Tibial nerve (tissue), 4 donors: ENCODE results near the gene DDX55. TPM values are rescaled to one million over a fixed set of nuclear protein-coding genes. Genes with fewer than 3 reads are reported as not detected.

Experiments used
- DNase-seq, 2 donors: peaks; one replicate each; pipeline ENCODE4 v3.0.0-alpha.2; 2019; ENCODE audit warnings: low spot score in 2 of 2
- H3K27ac ChIP-seq, 4 donors: fragments of 200-600 bp; sonication (generic) in 3 of 4; one replicate each; pipeline ENCODE4 v1.5.1; 2017 to 2019; ENCODE audit warnings: mild to moderate bottlenecking in 1 of 4
- H3K27me3 ChIP-seq, 2 donors: fragments of 200-600 bp; sonication (generic) in 1 of 2; one replicate each; pipeline versions ENCODE4 v1.5.1 to v1.6.0; 2017 to 2019
- H3K36me3 ChIP-seq, 3 donors: fragments of 200-600 bp; sonication (generic); one replicate each; pipeline ENCODE4 v1.5.1; 2018 to 2019
- H3K4me1 ChIP-seq, 4 donors: fragments of 200-600 bp; sonication (generic) in 3 of 4; one replicate each; pipeline ENCODE4 v1.5.1; 2017 to 2019
- H3K4me3 ChIP-seq, 4 donors: fragments of 200-600 bp; sonication (generic) in 3 of 4; one replicate each; pipeline ENCODE4 v1.5.1; 2017 to 2019; ENCODE audit warnings: mild to moderate bottlenecking in 1 of 4, moderate library complexity in 1 of 4
- H3K9me3 ChIP-seq, 4 donors: fragments of 200-600 bp; sonication (generic) in 3 of 4; one replicate each; pipeline ENCODE4 v1.5.1; 2017 to 2019
- EP300 ChIP-seq, 2 donors: sonication (generic); formaldehyde crosslinking; IDR thresholded peaks; one replicate each; pipeline ENCODE4 v1.6.1; 2017; ENCODE audit warnings: antibody characterized with exemption in 2 of 2, mild to moderate bottlenecking in 1 of 2
- POLR2A ChIP-seq, 2 donors: fragments of 450-650 bp; IDR thresholded peaks; one replicate each; pipeline ENCODE4 v1.6.1; 2017; ENCODE audit warnings: antibody characterized with exemption in 2 of 2, mild to moderate bottlenecking in 2 of 2, moderate library complexity in 2 of 2
- WGBS, 2 donors: methylation state at CpG; one replicate each; pipeline ENCODE4 v1.1.5; 2018; 5-methylcytosine and 5-hydroxymethylcytosine counted together
- total RNA-seq, 4 donors: library from RNA; depleted of rRNA; stranded (reverse); fragments of >200 nt; gene quantifications; one replicate each; pipeline ENCODE4 v1.1.0, GENCODE V29; 2016
- TF ChIP-seq, protein P1 (sequence below), 5 experiments: fragments of 200-600 bp in 3 of 5; fragments of 450-650 bp in 2 of 5; sonication (generic) in 3 of 5; IDR thresholded peaks; one replicate each; pipeline ENCODE4 v1.5.1; 2016 to 2019; ENCODE audit warnings: antibody characterized with exemption in 5 of 5, mild to moderate bottlenecking in 3 of 5, moderate library complexity in 2 of 5

Gene DDX55
- total RNA-seq, 4 donors from 2014 or later, result 16.8 to 53.1 (median 29.3) TPM

DNA sequence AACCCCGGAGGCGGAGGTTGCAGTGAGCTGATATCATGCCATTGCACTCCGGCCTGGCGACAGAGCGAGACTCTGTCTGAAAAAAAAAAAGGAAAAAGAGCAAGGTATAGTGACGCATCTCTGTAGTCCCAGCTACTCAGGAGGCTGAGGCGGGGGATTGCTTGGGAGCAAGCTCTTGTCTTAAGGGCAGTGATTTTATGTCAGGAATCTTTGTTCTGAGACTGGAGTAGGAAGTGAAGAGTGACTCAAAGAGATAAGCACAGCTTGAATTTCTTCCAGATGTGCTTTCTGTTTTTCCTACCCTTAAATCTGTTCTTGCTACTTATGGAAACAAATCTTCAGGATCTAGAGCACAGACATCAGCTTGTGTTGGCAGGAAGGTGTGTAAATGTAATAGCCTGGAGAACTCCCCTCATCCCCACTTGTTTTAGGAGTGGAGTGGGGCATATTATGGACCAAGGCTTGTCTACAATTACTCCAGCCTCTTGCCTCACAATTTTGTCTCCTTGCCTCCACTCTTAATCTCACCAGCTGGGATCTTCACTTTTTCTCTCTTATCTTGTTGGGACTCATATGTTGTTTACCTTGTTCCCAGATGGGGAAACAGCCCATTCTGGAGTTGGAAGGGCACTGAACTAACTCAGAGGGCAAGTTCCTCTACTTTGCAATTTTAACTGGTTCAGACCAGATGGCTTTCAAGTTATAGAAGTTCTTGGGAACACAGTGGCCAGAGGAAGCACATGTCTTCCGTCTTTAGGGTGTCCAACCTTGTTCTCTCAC, 10.0 kb upstream of the DDX55 start:
- TF ChIP-seq, protein P1, sequence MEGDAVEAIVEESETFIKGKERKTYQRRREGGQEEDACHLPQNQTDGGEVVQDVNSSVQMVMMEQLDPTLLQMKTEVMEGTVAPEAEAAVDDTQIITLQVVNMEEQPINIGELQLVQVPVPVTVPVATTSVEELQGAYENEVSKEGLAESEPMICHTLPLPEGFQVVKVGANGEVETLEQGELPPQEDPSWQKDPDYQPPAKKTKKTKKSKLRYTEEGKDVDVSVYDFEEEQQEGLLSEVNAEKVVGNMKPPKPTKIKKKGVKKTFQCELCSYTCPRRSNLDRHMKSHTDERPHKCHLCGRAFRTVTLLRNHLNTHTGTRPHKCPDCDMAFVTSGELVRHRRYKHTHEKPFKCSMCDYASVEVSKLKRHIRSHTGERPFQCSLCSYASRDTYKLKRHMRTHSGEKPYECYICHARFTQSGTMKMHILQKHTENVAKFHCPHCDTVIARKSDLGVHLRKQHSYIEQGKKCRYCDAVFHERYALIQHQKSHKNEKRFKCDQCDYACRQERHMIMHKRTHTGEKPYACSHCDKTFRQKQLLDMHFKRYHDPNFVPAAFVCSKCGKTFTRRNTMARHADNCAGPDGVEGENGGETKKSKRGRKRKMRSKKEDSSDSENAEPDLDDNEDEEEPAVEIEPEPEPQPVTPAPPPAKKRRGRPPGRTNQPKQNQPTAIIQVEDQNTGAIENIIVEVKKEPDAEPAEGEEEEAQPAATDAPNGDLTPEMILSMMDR (IDR thresholded peaks at IDR 0.05), result no peak
- TF ChIP-seq EP300 (IDR thresholded peaks at IDR 0.05) (no peak), POLR2A (IDR thresholded peaks at IDR 0.05) (no peak)
- H3K4me3 ChIP-seq, result no peak overlapping the region
- peaks cover 0 to 59% (median 18%) of the 10 kb centered on the region in 4 donors for H3K4me1 ChIP-seq
- no peaks in the 10 kb centered on the region for H3K27me3 ChIP-seq
- H3K36me3 ChIP-seq, result peaks cover 3 to 94% (median 15%) of the 10 kb centered on the region in 3 donors
- H3K27ac ChIP-seq, result no peak overlapping the region
- WGBS, 2 donors, result 76 to 78% methylated on average over 8 of the region's 8 CpGs
- no peaks in the 10 kb centered on the region for H3K9me3 ChIP-seq
- DNase-seq, result no peak

DNA sequence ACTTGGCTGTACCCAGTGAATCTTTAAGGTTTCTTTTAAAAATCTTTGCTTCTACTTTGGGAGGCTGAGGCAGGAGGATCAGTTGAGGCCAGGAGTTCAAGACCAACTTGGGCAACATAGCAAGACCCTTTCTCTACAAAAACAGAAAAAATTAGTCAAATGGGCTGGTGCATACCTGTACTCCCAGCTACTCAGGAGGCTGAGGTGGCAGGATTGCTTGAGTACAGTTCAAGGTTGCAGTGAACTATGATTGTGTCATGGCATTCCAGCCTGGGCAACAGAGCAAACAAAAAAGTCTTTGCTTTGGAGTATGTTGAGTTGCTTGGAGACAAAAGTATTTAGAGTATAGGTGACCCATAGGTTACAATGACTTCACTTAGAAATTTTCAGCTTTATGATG, 6.2 kb upstream of the DDX55 start:
- Histone ChIP-seq H3K4me3 (no peak overlapping the region), H3K27ac (no peak overlapping the region), H3K27me3 (no peaks in the 10 kb centered on the region), H3K36me3 (peaks cover 3 to 77% (median 7%) of the 10 kb centered on the region in 3 donors), H3K4me1 (peaks cover 0 to 40% (median 3%) of the 10 kb centered on the region in 4 donors), H3K9me3 (no peaks in the 10 kb centered on the region)
- DNase-seq, result no peak
- TF ChIP-seq, protein P1 (IDR thresholded peaks at IDR 0.05), result no peak
- TF ChIP-seq POLR2A (IDR thresholded peaks at IDR 0.05) (no peak), EP300 (IDR thresholded peaks at IDR 0.05) (no peak)

DNA sequence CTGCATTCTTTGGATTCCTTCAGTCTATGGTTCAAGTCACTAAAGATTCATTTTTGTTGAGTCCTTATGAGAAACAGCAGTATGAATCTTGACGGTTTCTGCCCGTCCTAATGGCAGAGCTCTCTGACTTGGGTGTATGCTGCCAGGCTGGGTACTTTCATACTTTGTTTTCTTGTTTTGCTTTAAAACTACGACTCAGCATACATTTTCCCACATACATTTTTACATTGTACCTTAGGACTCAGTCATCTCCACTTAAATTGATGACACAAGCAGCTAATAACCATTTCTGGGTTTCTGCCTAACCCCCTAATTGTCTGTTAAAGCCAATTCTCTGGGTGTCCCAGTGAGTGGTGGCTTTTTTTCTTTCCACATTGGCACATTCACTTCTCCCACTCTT, 4.8 kb upstream of the DDX55 start:
- Histone ChIP-seq H3K4me3 (no peak overlapping the region), H3K36me3 (peaks cover 3 to 64% (median 7%) of the 10 kb centered on the region in 3 donors)
- TF ChIP-seq POLR2A (IDR thresholded peaks at IDR 0.05), result no peak
- TF ChIP-seq, protein P1 (IDR thresholded peaks at IDR 0.05), result no peak
- no peak for TF ChIP-seq EP300 (IDR thresholded peaks at IDR 0.05)

DNA sequence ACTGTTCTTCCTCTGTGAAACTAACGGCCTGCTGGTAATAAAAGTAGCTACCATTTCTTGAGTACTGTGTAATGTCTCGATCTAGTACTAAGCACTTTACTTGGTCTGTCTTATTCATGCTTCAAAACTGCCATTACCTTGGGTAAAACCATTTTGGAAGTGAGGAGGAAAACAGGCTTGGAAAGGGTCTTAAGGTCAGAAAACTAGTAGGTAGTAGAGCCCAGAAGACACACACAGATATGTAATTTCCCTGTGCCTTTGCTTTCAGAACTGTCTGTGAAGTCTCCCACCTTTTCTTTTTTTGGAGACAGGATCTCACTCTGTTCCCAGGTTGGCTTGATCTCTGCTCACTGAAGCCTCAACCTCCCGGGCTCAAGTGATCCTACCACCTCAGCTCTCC, 3.4 kb upstream of the DDX55 start:
- Histone ChIP-seq H3K9me3 (no peaks in the 10 kb centered on the region), H3K4me3 (no peak overlapping the region), H3K36me3 (peaks cover 0 to 49% (median 3%) of the 10 kb centered on the region in 3 donors), H3K4me1 (peaks cover 0 to 43% (median 14%) of the 10 kb centered on the region in 4 donors), H3K27me3 (no peaks in the 10 kb centered on the region), H3K27ac (no peak overlapping the region)
- no peak for DNase-seq
- 76 to 81% methylated on average over 3 of the region's 3 CpGs for WGBS, 2 donors
- TF ChIP-seq, protein P1 (IDR thresholded peaks at IDR 0.05), result no peak
- TF ChIP-seq EP300 (IDR thresholded peaks at IDR 0.05), result no peak
- no peak for TF ChIP-seq POLR2A (IDR thresholded peaks at IDR 0.05)

More for the DNA sequence above, 4.8 kb upstream of the DDX55 start:
- no peaks in the 10 kb centered on the region for H3K9me3 ChIP-seq
- peaks cover 0 to 33% (median 7%) of the 10 kb centered on the region in 4 donors for H3K4me1 ChIP-seq
- 49 to 55% methylated on average over 3 of the region's 3 CpGs for WGBS, 2 donors
- DNase-seq, result no peak
- no peaks in the 10 kb centered on the region for H3K27me3 ChIP-seq
- H3K27ac ChIP-seq, result no peak overlapping the region

DNA sequence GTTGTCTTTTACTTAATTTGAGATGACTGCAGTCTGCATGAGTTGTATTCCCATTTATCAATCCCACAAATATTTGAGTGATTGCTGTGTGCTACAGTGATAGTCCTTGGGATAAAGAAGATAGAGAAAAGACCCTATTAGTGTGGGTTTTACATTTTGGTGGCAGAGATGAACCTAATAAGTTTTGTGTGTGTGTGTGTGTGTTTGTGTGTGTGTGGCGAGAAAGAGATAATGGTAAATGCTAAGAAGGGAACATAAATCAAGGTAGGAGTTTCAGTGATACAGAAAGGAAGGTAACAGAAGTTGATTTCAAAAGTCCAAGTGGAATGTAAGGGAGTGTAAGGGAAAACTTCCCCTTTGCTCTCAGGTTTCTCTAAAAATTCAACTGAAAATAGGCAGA, 2.6 kb upstream of the DDX55 start:
- WGBS, 2 donors, result 96 to 98% methylated on average over 1 of the region's 1 CpG
- DNase-seq, result no peak
- Histone ChIP-seq H3K4me3 (no peak overlapping the region), H3K9me3 (no peaks in the 10 kb centered on the region), H3K27me3 (no peaks in the 10 kb centered on the region), H3K27ac (no peak overlapping the region), H3K4me1 (peaks cover 0 to 51% (median 14%) of the 10 kb centered on the region in 4 donors), H3K36me3 (peaks cover 0 to 41% (median 3%) of the 10 kb centered on the region in 3 donors)
- no peak for TF ChIP-seq POLR2A (IDR thresholded peaks at IDR 0.05)
- TF ChIP-seq, protein P1 (IDR thresholded peaks at IDR 0.05), result no peak
- TF ChIP-seq EP300 (IDR thresholded peaks at IDR 0.05), result no peak
